CD4-positive, alpha-beta T cell treated with Interleukin-15 for 4 hours (primary cell): ENCODE data around the gene CATSPER2.
"Not testable (repeated sequence)": the region's sequence is repeated elsewhere in the genome, so short reads cannot be mapped to it uniquely, and the experiment has no call there.

Experiments
- DNase-seq: peaks from one replicate; pipeline ENCODE4 v3.0.0-alpha.2; 2020; ENCODE audit warnings: low spot score

Gene CATSPER2

DNA sequence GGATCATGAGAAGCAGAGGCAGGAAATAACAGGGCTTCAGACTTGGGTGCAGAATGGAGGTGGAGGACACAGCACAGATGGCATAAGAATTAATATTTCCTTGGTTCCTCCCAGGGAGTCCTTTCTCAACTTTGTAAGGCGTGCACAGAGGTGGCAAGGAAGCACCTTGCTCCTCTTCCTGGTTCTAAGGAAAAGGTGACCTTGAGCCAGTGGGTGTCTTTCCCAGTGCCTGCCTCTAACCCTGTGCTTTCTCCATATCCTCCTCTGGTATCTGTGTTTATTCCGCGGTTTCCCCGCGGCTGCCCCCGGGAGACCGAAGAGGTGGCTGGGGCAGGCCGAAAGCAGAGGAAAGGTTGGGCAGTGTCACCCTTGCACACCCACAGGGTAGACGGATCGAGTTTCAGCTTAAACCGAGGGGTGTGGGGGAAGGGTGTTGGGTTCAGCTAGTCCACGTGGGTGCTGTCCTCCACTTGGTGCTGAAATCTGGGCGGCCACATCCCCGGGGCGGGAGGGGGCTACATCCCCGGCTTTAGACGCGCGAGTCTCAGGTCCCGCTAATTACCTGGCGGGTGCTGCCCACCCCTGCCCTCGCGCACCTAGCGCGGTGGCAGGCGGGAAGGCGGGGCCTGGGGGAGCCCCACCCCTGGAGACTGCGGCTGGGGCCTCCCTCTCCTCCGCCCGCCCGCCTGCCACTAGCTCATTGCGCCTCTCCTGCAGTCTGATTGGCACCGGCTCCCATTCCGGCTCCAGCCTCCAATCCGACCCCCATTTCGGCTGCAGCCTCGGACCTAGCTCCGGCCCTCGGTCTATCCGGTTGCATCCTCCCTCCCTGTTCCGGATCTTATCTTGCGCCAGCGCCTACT is 55.1 kb downstream of the CATSPER2 start, which contains the start of gene CKMT1B:
Gene CKMT1B, plus strand, starts transcription at position 700 of the 863 bp plus-strand sequence. CDS start 192 bp downstream, outside the sequence.
- DNase-seq, result not testable (repeated sequence)

DNA sequence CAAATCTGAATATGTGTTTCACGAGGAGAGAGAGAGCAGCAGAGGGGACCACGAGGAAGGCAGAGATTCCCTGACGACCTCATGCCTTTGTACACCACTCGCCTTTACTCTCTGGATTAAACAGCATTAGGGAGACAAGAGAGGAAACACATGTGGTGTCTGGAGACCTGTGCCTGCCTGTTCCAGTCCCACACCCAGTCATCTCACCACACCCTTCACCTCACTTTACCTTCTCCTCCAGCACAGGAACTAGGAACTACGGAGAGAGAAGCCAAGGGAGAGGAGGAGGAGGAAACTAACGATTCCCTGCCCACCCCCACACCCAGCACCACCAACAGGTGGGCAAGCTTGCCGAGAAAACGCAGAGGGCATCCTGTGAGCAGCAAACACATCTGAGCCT is 55.8 kb downstream of the CATSPER2 start:
- not testable (repeated sequence) for DNase-seq

DNA sequence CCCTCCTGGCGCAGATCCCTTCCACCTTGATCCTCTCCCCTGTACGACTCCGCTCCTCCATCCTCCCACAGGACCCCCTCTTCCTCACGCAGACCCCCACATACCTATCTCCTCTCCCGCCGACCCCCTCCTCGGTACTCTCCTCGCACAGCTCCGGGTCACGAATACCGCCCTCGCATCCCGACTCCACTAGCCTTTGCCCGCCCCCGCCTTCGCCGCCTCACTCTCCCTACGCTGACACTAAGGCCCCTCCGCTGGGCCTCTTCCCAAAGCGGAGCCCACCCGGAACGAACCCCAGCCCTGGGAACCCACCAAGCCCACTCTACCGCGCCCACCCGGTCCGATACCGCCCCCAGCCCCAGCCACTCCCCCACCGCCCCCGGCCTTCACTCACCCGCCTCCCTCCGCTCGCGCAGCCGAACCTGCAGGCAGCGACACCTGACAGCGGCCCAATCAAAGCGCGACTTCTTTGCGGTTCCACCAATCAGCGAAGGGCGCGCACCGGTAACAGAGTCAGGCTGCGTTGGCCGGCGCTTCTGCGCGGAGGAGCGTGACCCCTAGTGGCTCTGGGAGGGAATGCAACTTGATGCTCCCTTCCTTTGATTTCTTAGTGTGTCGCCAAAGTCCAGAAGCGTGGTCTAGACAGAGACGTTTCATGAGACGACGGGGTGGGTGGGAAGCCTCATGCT is 58.7 kb downstream of the CATSPER2 start, which contains the start of gene PPIP5K1:
Gene PPIP5K1, minus strand, starts transcription at position 431 of the 689 bp plus-strand sequence. CDS start 5,704 bp downstream, outside the sequence.
- DNase-seq, result not testable (repeated sequence)
